NCI-H748 (cell line): Measurements from ENCODE around the gene ITPRID1.

Source experiments
- DNase-seq: peaks from one replicate; lab custom pipeline; 2025; ENCODE audit not compliant: unreplicated experiment; lab: John Stamatoyannopoulos, UW

The ITPRID1 gene

GRCh38 chr7:31516680-31517502 lies 3.0 kb downstream of the ITPRID1 start:
- no peak for DNase-seq

GRCh38 chr7:31517513-31517912 lies 3.6 kb downstream of the ITPRID1 start:
- DNase-seq: no peak

- DNase-seq: no peak
Measured at GRCh38 chr7:31518766-31519165, 4.9 kb downstream of the ITPRID1 start.

- no peak for DNase-seq
Measured at GRCh38 chr7:31521336-31522010, 7.6 kb downstream of the ITPRID1 start.

- no peak for DNase-seq
Measured at GRCh38 chr7:31526864-31527263, 13.0 kb downstream of the ITPRID1 start.

- no peak for DNase-seq
Measured at GRCh38 chr7:31529103-31529502, 15.2 kb downstream of the ITPRID1 start.

GRCh38 chr7:31540651-31541185 lies 26.8 kb downstream of the ITPRID1 start:
- peak; percentile 7 for DNase-seq

GRCh38 chr7:31545549-31545948 lies 31.7 kb downstream of the ITPRID1 start:
- no peak for DNase-seq

- peak; percentile 25 for DNase-seq
Measured at GRCh38 chr7:31549611-31550010, 35.7 kb downstream of the ITPRID1 start.

- DNase-seq: no peak
Measured at GRCh38 chr7:31550432-31550831, 36.5 kb downstream of the ITPRID1 start.

- DNase-seq: peak; percentile 99
Measured at GRCh38 chr7:31553661-31554081, 39.8 kb downstream of the ITPRID1 start.

GRCh38 chr7:31562002-31562401 lies 48.1 kb downstream of the ITPRID1 start:
- no peak for DNase-seq

GRCh38 chr7:31563522-31563921 lies 49.6 kb downstream of the ITPRID1 start:
- no peak for DNase-seq

GRCh38 chr7:31563951-31564350 lies 50.1 kb downstream of the ITPRID1 start:
- DNase-seq: no peak

GRCh38 chr7:31564661-31565060 lies 50.8 kb downstream of the ITPRID1 start:
- no peak for DNase-seq

GRCh38 chr7:31569528-31569927 lies 55.6 kb downstream of the ITPRID1 start:
- DNase-seq: no peak

GRCh38 chr7:31583526-31583925 lies 69.6 kb downstream of the ITPRID1 start:
- no peak for DNase-seq

- DNase-seq: no peak
Measured at GRCh38 chr7:31583942-31584341, 70.1 kb downstream of the ITPRID1 start.

- no peak for DNase-seq
Measured at GRCh38 chr7:31595390-31595789, 81.5 kb downstream of the ITPRID1 start.

GRCh38 chr7:31602041-31602625 lies 88.2 kb downstream of the ITPRID1 start:
- no peak for DNase-seq

GRCh38 chr7:31603046-31603445 lies 89.2 kb downstream of the ITPRID1 start:
- DNase-seq: no peak

- no peak for DNase-seq
Measured at GRCh38 chr7:31613604-31614003, 99.7 kb downstream of the ITPRID1 start.
